Measurements from ENCODE around the gene ST6GALNAC1. TPM values are rescaled to one million over a fixed set of nuclear protein-coding genes. Genes with fewer than 3 reads are reported as not detected.

ST6GALNAC1 gene
- total RNA-seq, 1 donor from 2014 or later, result not detected

DNA sequence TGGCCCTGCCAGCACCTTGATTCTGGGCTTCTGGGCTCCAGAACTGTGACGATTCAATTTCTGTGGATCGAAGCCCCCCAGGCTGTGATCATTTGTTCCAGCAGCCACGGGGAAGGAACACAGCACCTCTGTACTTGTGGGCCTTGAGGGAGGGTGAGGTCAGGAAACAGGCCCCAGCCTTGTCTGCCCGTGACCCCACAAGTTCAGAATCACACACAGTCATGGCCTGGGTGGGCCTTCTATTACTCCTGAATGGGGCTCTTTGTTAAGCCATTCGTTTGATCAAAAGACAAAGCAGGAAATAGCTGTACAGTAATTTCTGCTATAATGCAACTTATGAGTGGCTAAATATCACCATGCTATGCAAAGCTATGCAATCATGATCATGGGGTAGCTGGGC, 68.0 kb downstream of the ST6GALNAC1 start:
- DNase-seq, result no peak

Small RNA genes within 50 kb of the gene (small RNA-seq; reads per million reads assigned to genes)
- gene AC015802.2 (ENCODE audit: low replicate concordance) (not detected), gene RNU6-227P (ENCODE audit: low replicate concordance) (not detected)

Other genes starting within 250 kb of the ST6GALNAC1 start
- 20.2 TPM for gene UBE2O, start 190.6 kb downstream of the ST6GALNAC1 start, total RNA-seq
- gene AANAT, start 176.2 kb downstream of the ST6GALNAC1 start, total RNA-seq, result not detected
- 9.9 TPM for gene RHBDF2, start 142.3 kb downstream of the ST6GALNAC1 start, total RNA-seq
- gene CYGB, start 106.0 kb downstream of the ST6GALNAC1 start, total RNA-seq, result 6.9 TPM
- gene PRCD, start 103.7 kb downstream of the ST6GALNAC1 start, total RNA-seq, result 2.7 TPM
- gene ST6GALNAC2, start 57.9 kb downstream of the ST6GALNAC1 start, total RNA-seq, result 28.0 TPM
- 66.4 TPM for gene MXRA7, start 67.2 kb upstream of the ST6GALNAC1 start, total RNA-seq
- gene JMJD6, start 82.8 kb upstream of the ST6GALNAC1 start, total RNA-seq, result 19.1 TPM
- gene METTL23, start 83.1 kb upstream of the ST6GALNAC1 start, total RNA-seq, result 18.1 TPM
- 99.6 TPM for gene SRSF2, start 93.6 kb upstream of the ST6GALNAC1 start, total RNA-seq
- gene MFSD11, start 94.4 kb upstream of the ST6GALNAC1 start, total RNA-seq, result 42.3 TPM
- gene MGAT5B, start 224.6 kb upstream of the ST6GALNAC1 start, total RNA-seq, result 0.69 TPM

Data from skin of body (tissue), 3 donors.